Measurements from ENCODE around the gene CFAP126.
A peak's percentile ranks its signal among the peaks of the same experiment; 100 is the strongest.
"Not testable (repeated sequence)": the region's sequence is repeated elsewhere in the genome, so short reads cannot be mapped to it uniquely, and the experiment has no call there.

CFAP126 gene

DNA sequence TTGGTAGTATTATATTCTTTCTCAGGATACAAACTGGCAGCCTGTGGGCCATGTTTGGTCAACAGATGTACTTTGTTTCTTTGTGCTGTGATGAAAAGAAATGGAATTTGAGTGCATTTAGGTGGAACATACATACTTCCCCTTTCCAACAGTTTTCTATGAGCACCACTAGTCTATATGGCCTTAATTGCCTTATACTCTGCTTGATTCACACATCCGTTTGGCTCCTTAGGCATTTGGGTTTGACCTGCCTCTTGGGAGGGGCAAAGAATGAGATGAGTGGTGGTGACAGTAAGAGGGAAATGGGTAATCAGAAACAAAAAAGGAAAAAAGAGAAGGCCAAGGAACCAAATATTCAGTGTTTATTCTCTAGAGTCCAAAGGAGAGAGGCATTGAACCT lies 17.0 kb downstream of the CFAP126 start:
- no peak for DNase-seq (ENCODE audit: low read depth, low spot score)
- Histone ChIP-seq H3K9me3 (ENCODE audit: insufficient read depth, low read length) (no peaks in the 10 kb centered on the region), H3K36me3 (ENCODE audit: insufficient read depth, insufficient read length, low read length) (peaks cover 35% of the 10 kb centered on the region), H3K9ac (ENCODE audit: insufficient read length, low read depth) (no peak overlapping the region), H3K4me3 (ENCODE audit: insufficient read length, low read depth) (no peak overlapping the region), H3K27me3 (ENCODE audit: insufficient read depth, insufficient read length) (no peaks in the 10 kb centered on the region), H3K4me1 (ENCODE audit: insufficient read depth, insufficient read length) (no peaks in the 10 kb centered on the region)
- TF ChIP-seq YY1 (IDR thresholded peaks at IDR 0.05; ENCODE audit: insufficient read depth, insufficient read length) (no peak), ZNF274 (IDR thresholded peaks at IDR 0.05; ENCODE audit: low read depth, low read length) (no peak), SUZ12 (IDR thresholded peaks at IDR 0.05; ENCODE audit: extremely low read depth, insufficient read depth, insufficient read length) (no peak)

DNA sequence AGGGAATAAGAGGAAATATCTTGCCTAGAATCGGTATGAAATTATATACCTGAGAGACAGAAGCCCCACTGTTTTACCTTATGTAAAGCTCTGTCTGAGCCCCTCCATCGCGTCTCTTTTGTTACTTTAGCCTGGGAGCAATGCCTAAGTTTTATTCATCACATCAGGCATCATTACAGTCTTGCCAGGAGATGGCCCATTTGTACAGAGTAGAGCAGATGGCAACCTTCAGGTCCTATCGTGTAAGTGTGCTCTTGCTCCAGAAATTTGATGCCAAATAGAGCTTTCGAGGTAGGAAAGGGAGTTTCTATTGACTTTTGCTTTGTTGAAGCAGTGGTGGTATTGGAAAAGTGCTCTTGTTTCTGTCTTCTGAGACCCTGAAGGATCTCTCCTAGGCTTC lies 24.9 kb downstream of the CFAP126 start:
- Histone ChIP-seq H3K9me3 (ENCODE audit: insufficient read depth, low read length) (no peaks in the 10 kb centered on the region), H3K4me1 (ENCODE audit: insufficient read depth, insufficient read length) (no peaks in the 10 kb centered on the region), H3K36me3 (ENCODE audit: insufficient read depth, insufficient read length, low read length) (peaks cover 68% of the 10 kb centered on the region), H3K27me3 (ENCODE audit: insufficient read depth, insufficient read length) (no peaks in the 10 kb centered on the region), H3K9ac (ENCODE audit: insufficient read length, low read depth) (no peak overlapping the region), H3K4me3 (ENCODE audit: insufficient read length, low read depth) (no peak overlapping the region)
- DNase-seq (ENCODE audit: low read depth, low spot score) = no peak
- no peak for TF ChIP-seq YY1 (IDR thresholded peaks at IDR 0.05; ENCODE audit: insufficient read depth, insufficient read length)
- no peak for TF ChIP-seq ZNF274 (IDR thresholded peaks at IDR 0.05; ENCODE audit: low read depth, low read length)

DNA sequence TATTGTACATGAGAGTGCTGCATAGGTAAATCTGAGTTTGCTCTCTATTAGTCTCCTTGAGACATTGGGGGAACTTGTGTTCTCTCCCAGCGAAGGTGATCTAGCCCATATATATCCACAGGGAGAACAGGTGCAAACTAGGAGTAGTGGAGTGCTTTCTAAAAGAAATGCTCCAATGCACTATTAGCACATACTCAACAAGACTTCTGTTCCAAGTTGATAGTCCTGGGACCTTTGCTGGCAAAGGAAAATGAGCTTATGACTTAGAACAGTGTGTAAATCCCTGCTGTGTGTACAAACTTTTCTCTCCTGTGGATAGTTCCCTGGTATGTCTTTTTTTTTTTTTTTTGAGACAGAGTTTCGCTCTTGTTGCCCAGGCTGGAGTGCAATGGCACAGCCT lies 25.5 kb downstream of the CFAP126 start:
- H3K9me3 ChIP-seq (ENCODE audit: insufficient read depth, low read length) = no peaks in the 10 kb centered on the region
- TF ChIP-seq YY1 (IDR thresholded peaks at IDR 0.05; ENCODE audit: insufficient read depth, insufficient read length) = no peak
- TF ChIP-seq ZNF274 (IDR thresholded peaks at IDR 0.05; ENCODE audit: low read depth, low read length) = no peak
- TF ChIP-seq SUZ12 (IDR thresholded peaks at IDR 0.05; ENCODE audit: extremely low read depth, insufficient read depth, insufficient read length) = no peak
- no peak for DNase-seq (ENCODE audit: low read depth, low spot score)
- H3K4me1 ChIP-seq (ENCODE audit: insufficient read depth, insufficient read length) = no peaks in the 10 kb centered on the region
- H3K4me3 ChIP-seq (ENCODE audit: insufficient read length, low read depth) = no peak overlapping the region
- peaks cover 71% of the 10 kb centered on the region for H3K36me3 ChIP-seq (ENCODE audit: insufficient read depth, insufficient read length, low read length)
- no peak overlapping the region for H3K9ac ChIP-seq (ENCODE audit: insufficient read length, low read depth)
- no peaks in the 10 kb centered on the region for H3K27me3 ChIP-seq (ENCODE audit: insufficient read depth, insufficient read length)

DNA sequence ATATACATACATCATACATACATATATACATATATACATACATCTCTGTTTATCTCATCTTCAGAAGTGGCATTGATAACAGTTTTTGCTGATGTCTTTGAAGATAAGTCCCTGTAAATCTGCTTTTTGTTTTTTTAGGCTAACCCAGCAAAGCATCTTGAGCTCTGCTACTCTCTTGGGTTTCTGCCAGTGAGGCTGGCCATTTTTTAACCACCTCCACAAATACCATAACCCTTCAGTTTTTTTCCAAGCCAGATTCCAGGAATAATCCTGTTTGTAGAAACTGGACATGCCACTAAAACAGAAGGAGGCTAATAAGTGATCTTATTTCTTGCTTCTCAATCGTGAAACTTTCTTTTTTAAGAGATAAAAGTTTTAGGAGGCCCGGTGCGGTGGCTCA lies 31.9 kb downstream of the CFAP126 start:
- H3K4me1 ChIP-seq (ENCODE audit: insufficient read depth, insufficient read length) = no peaks in the 10 kb centered on the region
- H3K36me3 ChIP-seq (ENCODE audit: insufficient read depth, insufficient read length, low read length) = peaks cover 84% of the 10 kb centered on the region
- no peak for DNase-seq (ENCODE audit: low read depth, low spot score)
- no peak overlapping the region for H3K9ac ChIP-seq (ENCODE audit: insufficient read length, low read depth)
- no peaks in the 10 kb centered on the region for H3K27me3 ChIP-seq (ENCODE audit: insufficient read depth, insufficient read length)
- H3K4me3 ChIP-seq (ENCODE audit: insufficient read length, low read depth) = no peak overlapping the region
- no peaks in the 10 kb centered on the region for H3K9me3 ChIP-seq (ENCODE audit: insufficient read depth, low read length)
- no peak for TF ChIP-seq YY1 (IDR thresholded peaks at IDR 0.05; ENCODE audit: insufficient read depth, insufficient read length)
- TF ChIP-seq ZNF274 (IDR thresholded peaks at IDR 0.05; ENCODE audit: low read depth, low read length) = no peak
- TF ChIP-seq SUZ12 (IDR thresholded peaks at IDR 0.05; ENCODE audit: extremely low read depth, insufficient read depth, insufficient read length) = no peak

DNA sequence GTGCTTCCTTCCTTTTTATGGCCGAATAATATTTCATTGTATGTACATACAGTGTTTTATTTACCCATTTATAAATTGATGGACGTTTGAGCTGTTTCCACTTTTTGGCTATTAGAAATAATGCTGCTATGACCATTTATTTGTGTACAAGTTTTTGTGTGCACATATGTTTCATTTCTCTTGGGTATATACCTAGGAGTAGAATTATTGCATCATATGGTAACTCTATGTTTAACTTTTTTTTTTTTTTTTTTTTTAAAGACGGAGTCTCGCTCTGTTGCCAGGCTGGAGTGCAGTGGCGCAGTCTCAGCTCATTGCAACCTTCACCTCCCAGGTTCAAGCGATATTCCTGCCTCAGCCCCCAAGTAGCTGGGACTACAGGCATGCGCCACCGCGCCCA lies 34.5 kb downstream of the CFAP126 start:
- DNase-seq (ENCODE audit: low read depth, low spot score) = no peak
- H3K4me1 ChIP-seq (ENCODE audit: insufficient read depth, insufficient read length) = no peaks in the 10 kb centered on the region
- TF ChIP-seq ZNF274 (IDR thresholded peaks at IDR 0.05; ENCODE audit: low read depth, low read length) = no peak
- no peak for TF ChIP-seq SUZ12 (IDR thresholded peaks at IDR 0.05; ENCODE audit: extremely low read depth, insufficient read depth, insufficient read length)
- no peak for TF ChIP-seq YY1 (IDR thresholded peaks at IDR 0.05; ENCODE audit: insufficient read depth, insufficient read length)
- no peak overlapping the region for H3K4me3 ChIP-seq (ENCODE audit: insufficient read length, low read depth)
- no peak overlapping the region for H3K9ac ChIP-seq (ENCODE audit: insufficient read length, low read depth)
- H3K36me3 ChIP-seq (ENCODE audit: insufficient read depth, insufficient read length, low read length) = peaks cover 93% of the 10 kb centered on the region
- no peaks in the 10 kb centered on the region for H3K9me3 ChIP-seq (ENCODE audit: insufficient read depth, low read length)
- H3K27me3 ChIP-seq (ENCODE audit: insufficient read depth, insufficient read length) = no peaks in the 10 kb centered on the region

DNA sequence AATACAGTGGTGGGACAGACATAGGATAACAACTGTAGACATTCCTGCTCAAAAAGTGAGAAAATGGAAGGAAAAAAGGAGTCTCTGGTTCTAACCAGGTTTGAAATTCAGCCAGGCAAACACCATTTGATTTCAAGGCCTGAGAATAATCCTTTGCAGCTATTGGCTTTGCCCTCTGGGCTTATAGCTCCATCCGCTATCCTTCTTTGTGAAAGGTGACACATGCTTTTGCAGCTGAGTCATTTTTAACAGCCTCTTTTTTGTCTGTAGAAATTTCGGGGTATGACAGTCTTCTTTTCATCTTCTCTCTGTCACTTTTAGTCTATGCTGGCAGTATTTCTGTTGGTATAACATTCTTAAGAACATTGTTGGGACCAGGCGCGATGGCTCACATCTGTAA lies 37.3 kb downstream of the CFAP126 start:
- TF ChIP-seq SUZ12 (IDR thresholded peaks at IDR 0.05; ENCODE audit: extremely low read depth, insufficient read depth, insufficient read length) (no peak), YY1 (IDR thresholded peaks at IDR 0.05; ENCODE audit: insufficient read depth, insufficient read length) (no peak), ZNF274 (IDR thresholded peaks at IDR 0.05; ENCODE audit: low read depth, low read length) (no peak)
- Histone ChIP-seq H3K27me3 (ENCODE audit: insufficient read depth, insufficient read length) (no peaks in the 10 kb centered on the region), H3K36me3 (ENCODE audit: insufficient read depth, insufficient read length, low read length) (peaks cover 91% of the 10 kb centered on the region), H3K4me1 (ENCODE audit: insufficient read depth, insufficient read length) (no peaks in the 10 kb centered on the region), H3K4me3 (ENCODE audit: insufficient read length, low read depth) (no peak overlapping the region), H3K9me3 (ENCODE audit: insufficient read depth, low read length) (no peaks in the 10 kb centered on the region), H3K9ac (ENCODE audit: insufficient read length, low read depth) (no peak overlapping the region)
- no peak for DNase-seq (ENCODE audit: low read depth, low spot score)

DNA sequence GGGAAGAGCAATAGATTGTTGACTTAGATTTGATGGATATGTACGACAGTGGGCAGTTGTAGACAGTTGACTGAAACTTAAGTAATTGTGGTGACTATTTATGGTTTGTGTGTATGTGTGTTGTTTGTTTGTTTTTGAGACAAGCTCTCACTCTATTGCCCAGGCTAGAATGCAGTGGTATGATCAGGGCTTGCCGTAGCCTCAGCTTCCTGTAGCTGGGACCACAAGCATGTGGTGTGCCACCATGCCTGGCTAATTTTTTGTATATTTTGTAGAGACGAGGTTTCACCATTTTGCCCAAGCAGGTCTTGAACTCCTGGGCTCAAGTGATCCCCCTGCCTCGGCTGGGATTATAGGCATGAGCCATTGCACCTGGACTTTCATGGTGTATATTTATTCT lies 43.7 kb downstream of the CFAP126 start:
- Histone ChIP-seq H3K27me3 (ENCODE audit: insufficient read depth, insufficient read length) (no peaks in the 10 kb centered on the region), H3K4me1 (ENCODE audit: insufficient read depth, insufficient read length) (no peaks in the 10 kb centered on the region), H3K9ac (ENCODE audit: insufficient read length, low read depth) (no peak overlapping the region), H3K9me3 (ENCODE audit: insufficient read depth, low read length) (no peaks in the 10 kb centered on the region), H3K4me3 (ENCODE audit: insufficient read length, low read depth) (no peak overlapping the region), H3K36me3 (ENCODE audit: insufficient read depth, insufficient read length, low read length) (peaks cover 69% of the 10 kb centered on the region)
- no peak for TF ChIP-seq YY1 (IDR thresholded peaks at IDR 0.05; ENCODE audit: insufficient read depth, insufficient read length)
- no peak for TF ChIP-seq ZNF274 (IDR thresholded peaks at IDR 0.05; ENCODE audit: low read depth, low read length)
- TF ChIP-seq SUZ12 (IDR thresholded peaks at IDR 0.05; ENCODE audit: extremely low read depth, insufficient read depth, insufficient read length) = no peak
- no peak for DNase-seq (ENCODE audit: low read depth, low spot score)

DNA sequence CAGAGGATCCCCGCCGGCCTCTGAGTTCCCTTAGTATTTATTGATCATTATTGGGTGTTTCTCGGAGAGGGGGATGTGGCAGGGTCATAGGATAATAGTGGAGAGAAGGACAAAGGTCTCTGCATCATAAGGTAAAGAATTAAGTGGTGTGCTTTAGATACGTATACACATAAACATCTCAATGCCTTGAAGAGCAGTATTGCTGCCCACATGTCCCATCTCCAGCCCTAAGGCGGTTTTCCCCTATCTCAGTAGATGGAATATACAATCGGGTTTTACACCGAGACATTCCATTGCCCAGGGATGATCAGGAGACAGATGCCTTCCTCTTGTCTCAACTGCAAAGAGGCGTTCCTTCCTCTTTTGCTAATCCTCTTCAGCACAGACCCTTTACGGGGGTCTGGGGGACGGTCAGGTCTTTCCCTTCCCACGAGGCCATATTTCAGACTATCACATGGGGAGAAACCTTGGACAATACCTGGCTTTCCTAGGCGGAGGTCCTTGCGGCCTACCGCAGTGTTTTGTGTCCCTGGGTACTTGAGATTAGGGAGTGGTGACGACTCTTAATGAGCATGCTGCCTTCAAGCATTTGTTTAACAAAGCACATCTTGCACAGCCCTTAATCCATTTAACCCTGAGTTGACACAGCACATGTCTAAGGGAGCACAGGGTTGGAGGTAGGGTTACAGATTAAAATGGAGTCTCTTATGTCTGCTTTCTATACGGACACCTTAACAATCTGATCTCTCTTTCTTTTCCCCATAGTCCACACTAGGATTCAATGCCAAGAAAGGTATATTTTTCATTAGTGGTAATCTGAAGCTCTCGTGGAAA lies 51.6 kb downstream of the CFAP126 start:
- peaks cover 21% of the 10 kb centered on the region for H3K36me3 ChIP-seq (ENCODE audit: insufficient read depth, insufficient read length, low read length)

More for the DNA sequence above, 51.6 kb downstream of the CFAP126 start:
- peak; percentile 36 for DNase-seq (ENCODE audit: low read depth, low spot score)
- H3K27me3 ChIP-seq (ENCODE audit: insufficient read depth, insufficient read length); H3K4me1 ChIP-seq (ENCODE audit: insufficient read depth, insufficient read length); H3K9me3 ChIP-seq (ENCODE audit: insufficient read depth, low read length): not testable (repeated sequence)
- H3K9ac ChIP-seq (ENCODE audit: insufficient read length, low read depth) = peak overlapping the region; percentile 46
- peak overlapping the region; percentile 16 for H3K4me3 ChIP-seq (ENCODE audit: insufficient read length, low read depth)

All from NT2/D1 (cell line).